NCI-H128 (cell line): ENCODE data around the gene SH3BP5.

Experiments
- DNase-seq: peaks from one replicate; lab custom pipeline; 2025; ENCODE audit not compliant: unreplicated experiment; lab: John Stamatoyannopoulos, UW

Gene SH3BP5

DNA sequence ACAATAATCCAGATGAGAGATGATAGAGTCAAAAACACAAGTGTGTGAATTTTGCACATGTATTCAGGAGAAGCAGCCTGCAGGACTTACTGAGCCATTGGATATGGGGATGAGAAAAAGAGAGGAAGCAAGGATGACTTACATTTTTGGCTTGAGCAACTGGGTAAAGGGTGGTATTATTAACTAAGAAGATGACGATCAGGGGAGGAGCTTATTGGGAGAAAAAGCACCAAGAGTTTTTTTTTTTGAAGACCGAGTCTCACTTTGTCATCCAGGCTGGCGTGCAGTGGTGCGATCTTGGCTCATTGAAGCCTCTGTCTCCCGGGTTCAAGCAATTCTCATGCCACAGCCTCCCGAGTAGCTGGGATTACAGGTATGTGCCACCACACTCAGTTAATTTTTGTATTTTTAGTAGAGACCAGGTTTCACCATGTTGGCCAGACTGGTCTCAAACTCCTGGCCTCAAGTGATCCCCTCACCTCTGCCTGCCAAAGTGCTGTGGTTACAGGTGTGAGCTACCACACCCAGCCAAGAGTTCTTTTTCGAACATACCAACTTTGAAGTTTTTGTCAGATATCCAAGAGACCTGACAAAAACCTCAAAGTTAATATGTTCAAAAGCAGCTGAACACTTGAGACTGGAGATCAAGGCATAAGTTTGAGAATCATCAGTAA is 14.8 kb upstream of the SH3BP5 start:
- DNase-seq: no peak

DNA sequence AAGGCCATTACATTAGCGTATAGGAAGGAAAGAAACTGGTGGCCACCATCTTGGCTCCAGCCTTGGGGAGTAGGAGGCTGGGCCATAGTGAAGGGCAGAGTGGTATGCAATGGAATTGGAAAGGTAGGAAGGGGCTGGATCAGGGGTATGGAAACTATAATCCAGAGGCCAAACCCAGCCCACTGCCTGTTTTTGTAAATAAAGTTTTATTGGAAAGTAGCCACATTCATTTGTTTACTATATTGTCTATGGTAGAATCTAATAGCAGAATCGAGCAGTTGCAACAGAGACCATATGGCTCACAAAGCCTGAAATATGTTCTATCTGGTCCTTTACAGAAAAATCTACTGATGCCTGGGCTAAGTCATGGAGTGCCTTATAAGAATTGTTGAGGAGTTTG is 14.1 kb upstream of the SH3BP5 start:
- no peak for DNase-seq

DNA sequence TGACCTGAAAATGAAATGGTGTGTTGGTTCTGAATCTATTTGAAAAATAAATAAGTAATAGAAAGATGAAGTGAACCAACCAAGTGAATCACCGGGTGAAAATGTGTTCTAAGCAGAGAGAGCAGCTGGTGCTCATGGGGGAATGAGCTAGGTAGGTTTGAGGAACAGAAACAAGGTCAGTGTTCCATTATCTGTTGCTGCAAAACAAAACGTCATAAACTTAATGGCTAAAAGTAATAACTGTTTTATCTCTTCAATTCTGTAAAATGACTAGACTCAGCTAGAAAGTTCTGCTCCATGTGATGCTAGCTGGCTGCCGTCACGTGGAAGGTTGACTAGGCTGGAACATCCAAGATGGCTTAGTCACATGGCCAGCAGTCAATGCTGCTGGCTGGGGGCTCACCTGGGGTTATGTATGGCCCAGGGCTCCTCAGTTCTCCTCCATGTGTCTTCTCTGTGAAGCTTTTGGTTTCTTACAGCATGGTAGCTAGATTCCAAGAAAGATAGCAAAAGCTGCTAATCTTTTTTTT is 13.3 kb upstream of the SH3BP5 start:
- no peak for DNase-seq

DNA sequence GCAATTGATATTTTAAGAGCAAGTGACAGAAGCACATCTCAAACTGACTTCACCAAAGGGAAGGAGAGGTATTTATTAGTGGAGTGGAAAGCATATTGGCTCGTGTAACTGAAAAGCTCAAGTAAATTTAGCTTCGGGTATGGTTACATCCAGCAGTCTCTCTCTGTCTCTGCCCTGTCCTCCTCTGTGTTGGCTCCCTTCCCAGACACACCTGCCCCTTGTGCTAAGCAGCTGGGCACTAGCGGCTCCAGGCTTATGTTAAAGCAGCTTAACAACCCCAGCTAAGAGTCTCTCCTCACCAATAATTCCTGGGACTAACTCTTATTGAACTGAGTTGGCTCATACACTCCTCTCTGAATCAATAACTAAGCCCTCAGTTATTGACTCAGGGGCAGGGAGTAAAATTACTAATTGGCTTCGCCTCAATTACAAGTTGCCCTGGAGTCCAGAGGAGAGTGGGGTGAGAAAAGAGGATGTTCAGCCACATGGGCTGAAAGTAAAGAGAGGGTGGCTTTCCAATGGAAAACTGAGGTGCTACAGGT is 12.8 kb upstream of the SH3BP5 start:
- peak; percentile 59 for DNase-seq

DNA sequence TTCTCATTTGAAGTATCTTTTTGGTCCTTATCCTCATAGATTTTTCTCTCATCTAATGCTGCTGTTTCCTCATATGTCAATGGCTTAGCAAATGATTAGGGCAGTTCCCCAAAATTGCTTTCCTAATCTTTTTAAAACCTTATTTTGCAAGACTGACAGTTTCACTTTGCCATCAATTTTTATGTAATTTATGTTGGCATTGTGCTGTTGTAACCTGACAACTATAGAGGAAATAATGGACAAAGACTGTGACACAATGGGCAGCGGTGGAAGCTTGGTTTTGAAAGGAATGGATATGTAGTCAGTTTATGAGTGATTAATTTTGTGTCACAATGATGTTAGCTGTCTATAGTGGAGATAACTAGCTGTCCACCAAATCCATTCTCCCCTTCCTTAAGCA is 10.6 kb upstream of the SH3BP5 start:
- DNase-seq: no peak

DNA sequence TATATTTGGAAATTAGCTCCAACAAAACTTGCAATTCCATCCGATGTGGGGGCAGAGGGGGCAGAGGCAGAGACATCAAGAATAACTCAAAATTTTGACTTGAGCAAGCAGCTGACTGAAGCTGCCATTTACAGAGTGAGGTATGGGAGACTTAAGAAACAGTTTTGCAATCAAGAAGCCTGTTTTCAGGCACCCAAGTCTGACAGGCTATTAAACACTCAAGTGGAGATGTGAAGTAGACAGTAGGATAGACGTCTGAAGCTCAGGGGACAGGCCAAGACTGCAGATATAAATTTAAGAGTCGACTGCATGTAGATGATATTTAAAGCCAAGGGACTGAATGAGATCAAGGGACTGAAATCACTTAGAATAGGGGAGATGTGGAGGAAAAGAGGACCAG is 9.9 kb upstream of the SH3BP5 start:
- no peak for DNase-seq

DNA sequence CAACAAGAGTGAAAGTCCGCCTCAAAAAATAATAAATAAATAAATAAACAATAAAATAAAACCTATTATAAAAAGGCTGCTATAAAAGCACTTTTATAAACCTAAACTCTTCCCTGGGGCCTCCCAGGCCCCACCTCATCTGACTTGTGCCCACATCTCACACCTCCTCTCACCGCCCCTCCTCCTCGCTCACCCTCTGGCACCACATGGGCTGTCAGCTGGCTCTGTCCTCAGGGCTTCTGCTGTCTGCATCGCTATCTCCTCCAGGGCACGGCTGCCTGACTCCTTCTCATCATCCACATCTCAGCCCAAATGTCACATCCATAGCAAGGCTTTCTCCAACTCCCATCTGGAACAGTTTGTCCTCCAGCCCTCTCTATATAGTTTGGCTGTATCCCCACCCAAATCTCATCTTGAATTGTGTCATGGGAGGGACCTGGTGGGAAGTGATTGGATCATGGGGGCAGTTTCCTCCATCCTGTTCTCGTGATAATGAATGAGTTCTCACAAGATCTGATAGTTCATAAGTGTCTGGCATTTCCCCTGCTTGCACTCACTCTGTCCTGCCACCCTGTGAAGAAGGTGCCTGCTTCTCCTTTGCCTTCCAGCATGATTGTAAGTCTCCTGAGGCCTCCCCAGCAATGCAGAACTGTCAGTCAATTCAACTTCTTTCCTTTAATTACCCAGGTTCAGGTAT is 8.8 kb upstream of the SH3BP5 start:
- DNase-seq: no peak

DNA sequence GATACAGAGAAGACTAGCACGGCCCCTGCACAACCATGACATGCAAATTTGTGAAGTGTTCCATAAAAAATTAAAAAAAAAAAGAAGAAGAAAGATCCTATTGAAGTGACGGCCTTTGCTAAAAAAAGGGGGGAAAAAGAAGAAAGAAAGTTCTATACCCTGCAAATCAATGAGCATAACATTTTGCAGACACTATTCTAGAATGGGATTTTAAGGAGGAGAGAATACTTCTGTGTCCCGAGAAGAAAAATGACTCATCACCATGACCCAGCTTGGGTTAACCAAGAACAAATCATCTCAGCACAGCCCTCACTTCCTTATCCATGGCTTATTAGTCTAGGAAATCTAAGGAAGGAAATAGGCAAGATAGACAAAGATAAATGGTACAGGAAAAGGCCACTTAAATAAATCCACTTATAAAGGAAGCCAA is 7.4 kb upstream of the SH3BP5 start:
- DNase-seq: no peak

DNA sequence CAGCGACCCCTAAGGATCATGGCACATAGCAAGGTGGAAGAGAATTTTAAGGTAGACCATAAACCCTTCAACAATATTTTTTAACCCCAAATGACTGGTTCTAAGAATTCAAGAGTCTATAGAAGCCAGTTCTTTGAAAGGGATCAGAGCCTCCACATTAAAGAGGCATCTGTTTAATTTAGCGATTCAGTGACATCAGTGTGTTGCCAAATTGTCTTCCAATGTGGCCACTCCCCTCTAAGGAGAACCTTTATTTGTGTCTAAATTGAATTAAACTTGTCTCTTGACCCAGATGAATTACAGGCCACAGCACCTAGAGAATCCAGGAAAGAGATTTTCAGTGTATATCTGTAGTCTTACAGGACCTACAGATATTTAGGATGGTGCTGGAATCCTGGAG is 6.6 kb upstream of the SH3BP5 start:
- no peak for DNase-seq

DNA sequence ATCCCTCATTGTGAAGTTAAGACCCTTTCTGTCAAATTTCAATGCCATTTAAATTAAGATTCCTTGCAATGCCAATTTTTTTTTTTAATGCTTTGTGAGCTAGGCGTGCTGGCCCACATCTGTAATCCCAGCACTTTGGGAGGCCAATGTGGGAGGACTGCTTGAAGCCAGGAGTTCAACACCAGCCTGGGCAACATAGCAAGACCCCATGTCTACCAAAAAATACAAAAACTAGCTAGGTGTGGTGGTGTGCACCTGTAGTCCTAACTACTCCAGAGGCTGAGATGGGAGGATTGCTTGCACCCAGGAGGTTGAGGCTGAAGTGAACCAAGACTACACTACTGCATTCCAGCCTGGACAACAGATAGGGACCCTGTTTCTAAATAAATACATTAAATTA is 5.6 kb upstream of the SH3BP5 start:
- DNase-seq: no peak

DNA sequence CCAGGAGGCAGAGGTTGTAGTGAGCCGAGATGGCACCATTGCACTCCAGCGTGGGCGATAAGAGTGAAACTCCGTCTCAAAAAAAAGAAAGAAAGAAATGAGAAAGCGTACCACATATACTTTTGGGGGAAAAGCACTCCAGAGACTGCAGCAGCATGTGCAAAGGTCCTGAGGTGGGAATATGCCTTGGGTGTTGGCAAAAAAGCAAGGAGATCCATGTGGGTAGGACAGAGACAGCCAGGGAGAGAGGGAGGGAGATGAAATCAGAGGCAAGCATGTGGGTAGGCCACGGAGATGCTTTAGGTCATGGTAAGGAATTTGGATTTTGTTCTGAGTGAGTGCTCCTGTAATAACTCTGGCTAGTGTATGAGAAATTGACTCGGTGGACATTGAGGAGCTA is 3.7 kb upstream of the SH3BP5 start:
- DNase-seq: no peak

DNA sequence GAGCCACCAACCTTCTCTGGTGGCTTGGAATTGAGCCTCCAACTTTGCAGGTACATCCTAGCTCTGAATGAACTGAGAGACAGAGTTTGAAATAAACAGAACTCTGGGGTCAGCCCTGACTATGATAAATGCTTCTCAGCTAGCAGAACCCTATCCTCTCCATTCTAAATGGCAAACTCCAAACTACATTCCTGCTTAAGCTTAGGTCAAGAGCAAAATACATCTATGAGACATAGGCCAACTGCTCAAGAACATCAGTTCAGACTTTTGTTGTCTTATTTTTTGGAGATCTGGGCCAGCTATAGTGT is 1.5 kb upstream of the SH3BP5 start:
- DNase-seq: no peak

DNA sequence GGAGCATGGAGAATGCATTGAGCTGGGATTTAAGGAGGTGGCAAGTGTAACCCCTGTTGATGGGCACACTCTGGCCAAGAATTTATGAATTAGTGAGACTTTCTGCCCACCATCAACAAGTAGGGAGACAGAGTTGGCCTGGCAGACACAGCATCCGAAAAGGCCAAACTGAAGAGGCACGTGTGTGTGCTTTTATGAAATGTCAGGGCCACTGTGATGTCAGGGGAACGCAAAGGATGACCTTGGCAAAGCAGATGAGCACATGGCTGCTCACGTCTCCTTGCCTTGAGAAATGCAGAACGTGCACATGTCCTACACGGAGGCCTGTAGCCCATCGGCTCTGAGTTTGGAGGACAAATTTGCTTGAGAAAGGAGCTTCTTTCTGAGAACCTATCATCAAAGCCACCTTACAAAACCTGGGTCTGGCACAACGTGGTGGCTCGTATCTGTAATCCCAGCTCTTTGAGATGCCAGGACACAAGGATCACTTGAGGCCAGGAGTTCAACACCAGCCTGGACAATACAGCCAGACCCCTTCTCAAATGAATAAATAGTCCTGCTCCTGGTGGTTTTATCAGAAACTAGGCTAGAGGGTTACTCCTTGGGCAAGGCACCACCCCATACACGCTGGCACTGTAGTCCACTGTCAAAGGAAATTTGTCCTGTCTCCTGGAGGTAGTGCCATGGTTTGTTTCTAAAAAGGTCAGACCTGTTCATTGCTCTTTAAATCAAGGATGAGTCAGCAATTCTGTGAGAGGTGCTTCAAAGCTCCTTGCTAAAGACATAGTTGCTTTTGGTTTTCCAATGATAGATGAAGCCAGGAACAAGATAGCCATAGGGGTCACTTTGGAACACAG is 941 bp upstream of the SH3BP5 start:
- no peak for DNase-seq

DNA sequence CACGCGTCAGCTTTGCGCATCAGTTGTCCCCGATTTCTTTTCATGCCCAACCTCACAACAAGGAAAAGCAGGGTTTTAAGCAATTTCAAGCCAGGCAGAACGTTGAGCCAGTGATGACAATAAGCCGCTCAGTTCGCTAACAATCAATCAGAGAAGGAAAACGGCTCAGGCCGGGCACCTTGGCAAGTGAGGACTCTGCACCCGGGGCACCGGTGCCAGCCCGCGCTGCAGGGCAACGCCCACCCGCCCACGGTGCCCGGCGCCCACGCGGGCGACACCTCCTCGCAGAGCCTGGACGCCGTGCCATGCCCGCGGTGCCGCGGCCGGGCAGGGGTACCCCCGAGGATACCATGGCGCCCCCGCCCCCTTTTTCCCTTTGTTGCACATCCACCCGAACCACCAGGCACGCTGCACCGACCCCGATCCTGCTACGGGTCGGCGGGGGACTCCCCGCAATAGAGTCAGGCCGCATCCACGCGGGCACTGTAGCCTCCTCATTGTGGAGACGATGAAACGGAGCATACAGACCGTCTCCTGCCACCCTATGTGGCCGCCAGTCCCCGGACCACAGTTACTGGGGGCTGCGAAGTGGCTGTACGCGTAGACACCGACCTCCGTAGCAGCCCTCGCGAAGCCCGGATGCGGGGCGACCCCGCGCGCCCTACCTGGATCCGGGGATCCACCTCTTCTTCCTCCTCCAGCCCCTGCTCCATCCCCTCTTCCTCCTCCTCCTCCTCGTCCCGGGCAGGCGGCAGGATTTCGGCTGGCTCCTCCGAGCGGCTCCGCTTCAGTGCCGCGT is 581 bp downstream of the SH3BP5 start:
- DNase-seq: no peak

DNA sequence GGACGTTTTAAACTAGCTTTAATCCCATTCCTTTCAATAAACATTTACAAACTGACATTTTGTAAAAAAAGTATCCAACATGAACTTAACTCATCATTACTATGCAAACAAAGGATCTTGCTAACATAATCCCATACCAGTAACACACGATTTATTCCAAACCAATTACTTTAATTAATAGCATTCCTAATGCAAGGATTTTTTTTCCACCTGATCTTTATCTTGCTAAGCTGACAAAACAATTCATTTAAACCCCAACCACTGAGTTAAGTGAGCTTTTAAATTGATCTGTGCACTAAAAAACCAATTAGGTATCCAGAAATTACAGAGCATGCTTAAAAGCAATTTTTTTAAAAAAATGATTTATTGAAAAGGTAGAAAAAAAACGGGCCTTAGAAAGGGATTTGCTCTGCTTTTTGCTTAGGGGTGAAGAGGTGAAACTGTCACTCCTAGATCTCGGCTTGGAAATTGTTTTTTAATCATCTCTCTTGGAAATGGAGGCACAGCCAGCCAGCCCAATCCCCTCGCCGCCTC is 1.2 kb downstream of the SH3BP5 start:
- DNase-seq: no peak

DNA sequence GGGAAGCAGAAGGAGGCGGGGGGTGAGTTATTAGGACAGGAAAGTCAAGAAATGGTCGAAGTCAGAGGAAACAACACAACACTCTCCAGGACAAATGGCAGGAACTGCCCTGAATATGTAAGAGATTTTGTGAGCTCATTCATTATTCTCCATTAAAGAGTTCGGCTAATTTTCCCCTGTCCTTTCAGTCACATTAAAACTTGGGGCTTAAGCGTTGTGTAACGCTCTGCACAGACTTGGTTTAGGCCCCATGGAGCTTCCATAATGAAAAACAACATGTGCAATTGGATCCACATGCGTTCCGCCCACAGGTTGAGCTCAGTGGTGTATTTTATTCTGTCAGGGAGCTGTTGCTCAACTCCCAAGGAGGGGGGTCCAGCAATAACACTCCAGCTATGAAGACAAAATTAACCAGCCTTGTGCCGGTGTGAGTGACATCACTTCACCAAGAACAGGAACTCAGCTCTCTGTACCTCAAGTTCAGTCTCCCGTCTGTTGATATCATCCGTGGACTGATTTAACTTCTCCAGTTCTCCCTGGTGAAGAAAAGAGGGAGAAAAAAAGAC is 2.3 kb downstream of the SH3BP5 start:
- no peak for DNase-seq

DNA sequence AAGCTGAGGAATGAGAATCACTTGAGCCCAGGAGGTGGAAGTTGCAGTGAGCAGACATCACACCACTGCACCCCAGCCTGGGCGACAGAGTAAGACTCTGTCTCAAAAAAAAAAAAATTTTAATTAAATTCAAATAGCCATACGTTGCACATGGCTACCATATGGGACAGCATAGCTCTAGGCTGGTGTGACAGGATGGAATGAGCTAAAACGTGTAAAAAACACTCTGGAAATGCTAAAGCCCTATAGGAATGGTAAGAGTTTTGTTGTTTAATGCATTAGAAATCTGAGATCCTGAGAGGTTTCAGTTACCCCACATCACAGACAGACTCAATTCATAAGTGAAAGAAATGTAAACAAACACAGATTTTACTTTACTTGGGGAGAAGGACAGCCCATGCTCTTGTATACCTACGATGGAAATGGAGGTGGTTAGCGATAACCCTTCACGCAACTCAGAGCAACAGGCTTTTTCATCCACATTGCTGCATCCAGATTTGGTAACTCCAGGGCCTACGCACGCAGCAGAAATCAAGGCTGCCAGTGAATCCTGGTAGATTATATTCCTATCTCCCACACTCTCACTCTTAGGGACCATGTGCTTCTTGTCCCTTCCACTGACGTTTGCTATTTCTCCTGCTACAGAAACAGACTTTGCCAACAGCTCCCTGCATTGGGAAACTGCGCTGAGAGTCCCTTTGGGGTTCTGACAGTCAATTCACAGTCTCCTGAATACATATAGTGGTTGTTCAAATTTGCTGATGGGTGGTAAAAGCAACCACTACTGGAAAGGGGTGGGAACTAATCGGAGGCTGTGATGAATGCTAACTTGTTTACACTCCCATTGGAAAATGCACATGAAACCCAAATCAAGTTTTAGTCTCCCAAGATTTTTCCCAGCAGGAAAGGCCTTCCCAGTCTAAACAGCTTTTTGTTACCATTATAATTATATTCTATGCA is 3.1 kb downstream of the SH3BP5 start:
- DNase-seq: no peak

DNA sequence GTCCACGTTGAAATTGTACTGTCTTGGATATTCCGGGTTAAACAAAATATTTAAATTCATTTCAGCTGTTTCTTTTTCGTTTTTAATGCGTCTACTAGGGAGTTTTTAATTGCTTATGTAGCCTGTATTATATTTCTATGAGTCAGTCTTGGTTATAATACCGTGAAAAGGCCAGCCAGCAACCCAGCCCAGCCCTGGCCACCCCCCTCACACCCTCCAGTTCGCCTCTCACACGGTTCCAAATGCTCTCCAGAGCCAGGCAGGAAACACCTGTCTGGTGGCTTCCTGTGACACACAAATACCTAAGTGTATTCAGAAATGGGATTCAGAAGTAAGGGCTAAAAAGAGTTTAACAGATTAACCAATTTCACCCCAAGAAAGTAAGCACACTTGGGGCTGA is 4.4 kb downstream of the SH3BP5 start:
- no peak for DNase-seq

DNA sequence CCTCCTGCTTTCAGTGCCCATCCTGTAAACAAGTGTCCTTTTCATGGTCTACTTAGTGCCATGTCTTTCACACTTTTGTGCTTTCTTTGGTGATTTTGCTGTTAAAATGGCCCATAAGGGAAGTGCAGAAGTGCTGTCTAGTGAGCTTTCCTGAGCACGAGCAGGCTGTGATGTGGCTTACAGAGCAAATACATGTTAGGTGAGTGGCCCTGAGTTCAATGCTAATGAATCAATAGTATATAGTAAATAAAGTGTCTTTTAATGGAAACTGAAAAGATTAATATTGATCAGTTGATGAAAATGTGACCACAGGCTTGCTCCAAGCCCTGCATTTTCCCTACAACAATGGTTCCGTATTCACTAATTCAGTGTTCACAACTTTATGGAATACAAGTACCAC is 5.7 kb downstream of the SH3BP5 start:
- no peak for DNase-seq
